Ascending aorta (tissue), 2 donors: ENCODE results near the gene SGSM1. TPM values are rescaled to one million over a fixed set of nuclear protein-coding genes. Genes with fewer than 3 reads are reported as not detected.
A peak's percentile ranks its signal among the peaks of the same experiment; 100 is the strongest.

ENCODE experiments used
- DNase-seq, 2 donors: peaks; one replicate each; pipeline ENCODE4 v3.0.0-alpha.2; 2019; ENCODE audit warnings: low spot score in 2 of 2
- H3K27ac ChIP-seq, 2 donors: fragments of 200-600 bp; sonication (generic); one replicate each; pipeline ENCODE4 v1.5.1; 2016 to 2017; ENCODE audit warnings: mild to moderate bottlenecking in 1 of 2
- H3K27me3 ChIP-seq: fragments of 200-600 bp; sonication (generic); one replicate; pipeline ENCODE4 v1.5.1; 2017
- H3K36me3 ChIP-seq, 2 donors: fragments of 200-600 bp; sonication (generic); one replicate each; pipeline ENCODE4 v1.5.1; 2016
- H3K4me1 ChIP-seq, 2 donors: fragments of 200-600 bp; sonication (generic); one replicate each; pipeline ENCODE4 v1.5.1; 2016 to 2017; ENCODE audit warnings: mild to moderate bottlenecking in 1 of 2
- H3K4me3 ChIP-seq, 2 donors: fragments of 200-600 bp; sonication (generic); one replicate each; pipeline ENCODE4 v1.5.1; 2016 to 2017; ENCODE audit warnings: mild to moderate bottlenecking in 1 of 2
- H3K9me3 ChIP-seq, 2 donors: fragments of 200-600 bp; sonication (generic); one replicate each; pipeline ENCODE4 v1.5.1; 2016
- intact Hi-C: fragments of 100-400 bp; cut with DNase I; formaldehyde crosslinking; loops from one replicate; pipeline ENCODE4 v1.15.1; 2023
- total RNA-seq: library from RNA; depleted of rRNA; stranded (reverse); fragments of >200 nt; gene quantifications from one replicate; pipeline ENCODE4 v1.1.0, GENCODE V29; 2016
- TF ChIP-seq, protein P1 (sequence below), 3 experiments: fragments of 200-600 bp in 2 of 3; fragments of 450-650 bp in 1 of 3; sonication (generic) in 2 of 3; IDR thresholded peaks; one replicate each; pipeline ENCODE4 v1.5.1; 2016 to 2019; ENCODE audit warnings: antibody characterized with exemption in 3 of 3, mild to moderate bottlenecking in 1 of 3, moderate library complexity in 1 of 3

The SGSM1 gene
- total RNA-seq, 1 donor from 2014 or later, result 4.2 TPM

GRCh38 chr22:24845041-24845898 is 39.3 kb downstream of the SGSM1 start:
- Histone ChIP-seq H3K9me3 (no peaks in the 10 kb centered on the region), H3K27me3 (no peaks in the 10 kb centered on the region), H3K4me1 (peaks cover 0 to 5% of the 10 kb centered on the region in 2 donors), H3K27ac (peak overlapping the region; percentile 24 to 60), H3K36me3 (peaks cover 0 to 11% of the 10 kb centered on the region in 2 donors), H3K4me3 (no peak overlapping the region)
- TF ChIP-seq, protein P1, sequence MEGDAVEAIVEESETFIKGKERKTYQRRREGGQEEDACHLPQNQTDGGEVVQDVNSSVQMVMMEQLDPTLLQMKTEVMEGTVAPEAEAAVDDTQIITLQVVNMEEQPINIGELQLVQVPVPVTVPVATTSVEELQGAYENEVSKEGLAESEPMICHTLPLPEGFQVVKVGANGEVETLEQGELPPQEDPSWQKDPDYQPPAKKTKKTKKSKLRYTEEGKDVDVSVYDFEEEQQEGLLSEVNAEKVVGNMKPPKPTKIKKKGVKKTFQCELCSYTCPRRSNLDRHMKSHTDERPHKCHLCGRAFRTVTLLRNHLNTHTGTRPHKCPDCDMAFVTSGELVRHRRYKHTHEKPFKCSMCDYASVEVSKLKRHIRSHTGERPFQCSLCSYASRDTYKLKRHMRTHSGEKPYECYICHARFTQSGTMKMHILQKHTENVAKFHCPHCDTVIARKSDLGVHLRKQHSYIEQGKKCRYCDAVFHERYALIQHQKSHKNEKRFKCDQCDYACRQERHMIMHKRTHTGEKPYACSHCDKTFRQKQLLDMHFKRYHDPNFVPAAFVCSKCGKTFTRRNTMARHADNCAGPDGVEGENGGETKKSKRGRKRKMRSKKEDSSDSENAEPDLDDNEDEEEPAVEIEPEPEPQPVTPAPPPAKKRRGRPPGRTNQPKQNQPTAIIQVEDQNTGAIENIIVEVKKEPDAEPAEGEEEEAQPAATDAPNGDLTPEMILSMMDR (IDR thresholded peaks at IDR 0.05), result no peak
- DNase-seq, result peak in 1 of 2 donors; percentile 77
- intact Hi-C loops, result no loop called here

DNA sequence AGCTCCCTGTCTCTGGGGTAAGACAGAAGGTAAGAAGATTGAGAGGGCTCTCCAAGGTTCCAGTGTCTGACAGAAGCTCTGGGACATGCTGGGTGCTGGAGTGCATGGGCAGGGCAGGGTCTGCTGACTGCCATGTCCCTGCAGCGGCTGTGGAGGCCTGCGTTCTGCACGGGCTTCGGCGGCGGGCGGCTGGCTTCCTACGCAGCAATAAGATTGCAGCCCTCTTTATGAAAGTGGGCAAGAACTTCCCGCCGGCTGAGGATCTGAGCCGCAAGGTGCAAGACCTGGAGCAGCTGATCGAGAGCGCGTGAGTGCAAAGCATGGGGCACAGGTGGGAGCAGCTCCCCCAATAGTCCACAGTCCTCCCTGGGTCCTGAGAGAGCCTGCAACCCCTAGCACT is 41.5 kb downstream of the SGSM1 start:
- Histone ChIP-seq H3K27me3 (no peaks in the 10 kb centered on the region), H3K36me3 (peaks cover 0 to 12% of the 10 kb centered on the region in 2 donors), H3K4me1 (peaks cover 0 to 5% of the 10 kb centered on the region in 2 donors), H3K9me3 (no peaks in the 10 kb centered on the region), H3K27ac (no peak overlapping the region), H3K4me3 (no peak overlapping the region)
- TF ChIP-seq, protein P1 (IDR thresholded peaks at IDR 0.05), result no peak
- no peak for DNase-seq
- intact Hi-C loops, result no loop called here

GRCh38 chr22:24848559-24849168 is 42.7 kb downstream of the SGSM1 start:
- H3K4me3 ChIP-seq, result no peak overlapping the region
- H3K27ac ChIP-seq, result no peak overlapping the region
- intact Hi-C loops, result no loop called here
- TF ChIP-seq, protein P1 (IDR thresholded peaks at IDR 0.05), result no peak
- DNase-seq, result no peak
- no peaks in the 10 kb centered on the region for H3K9me3 ChIP-seq
- no peaks in the 10 kb centered on the region for H3K27me3 ChIP-seq
- H3K4me1 ChIP-seq, result peaks cover 0 to 5% of the 10 kb centered on the region in 2 donors
- peaks cover 0 to 15% of the 10 kb centered on the region in 2 donors for H3K36me3 ChIP-seq

- intact Hi-C loops, result no loop called here
- Histone ChIP-seq H3K36me3 (peaks cover 14 to 56% of the 10 kb centered on the region in 2 donors), H3K9me3 (no peaks in the 10 kb centered on the region), H3K4me3 (no peak overlapping the region), H3K27ac (no peak overlapping the region), H3K27me3 (no peaks in the 10 kb centered on the region), H3K4me1 (no peaks in the 10 kb centered on the region)
- no peak for DNase-seq
- TF ChIP-seq, protein P1 (IDR thresholded peaks at IDR 0.05), result no peak
These were observed 49.8 kb downstream of the SGSM1 start for GRCh38 chr22:24855794-24856193.

GRCh38 chr22:24857576-24857975 is 51.6 kb downstream of the SGSM1 start:
- no peak overlapping the region for H3K4me3 ChIP-seq
- intact Hi-C loops, result no loop called here
- no peaks in the 10 kb centered on the region for H3K27me3 ChIP-seq
- DNase-seq, result no peak
- H3K27ac ChIP-seq, result no peak overlapping the region
- H3K9me3 ChIP-seq, result no peaks in the 10 kb centered on the region
- peaks cover 14 to 64% of the 10 kb centered on the region in 2 donors for H3K36me3 ChIP-seq
- TF ChIP-seq, protein P1 (IDR thresholded peaks at IDR 0.05), result no peak
- no peaks in the 10 kb centered on the region for H3K4me1 ChIP-seq
